ENCODE measurements around the gene SYNM.

Gene SYNM

DNA sequence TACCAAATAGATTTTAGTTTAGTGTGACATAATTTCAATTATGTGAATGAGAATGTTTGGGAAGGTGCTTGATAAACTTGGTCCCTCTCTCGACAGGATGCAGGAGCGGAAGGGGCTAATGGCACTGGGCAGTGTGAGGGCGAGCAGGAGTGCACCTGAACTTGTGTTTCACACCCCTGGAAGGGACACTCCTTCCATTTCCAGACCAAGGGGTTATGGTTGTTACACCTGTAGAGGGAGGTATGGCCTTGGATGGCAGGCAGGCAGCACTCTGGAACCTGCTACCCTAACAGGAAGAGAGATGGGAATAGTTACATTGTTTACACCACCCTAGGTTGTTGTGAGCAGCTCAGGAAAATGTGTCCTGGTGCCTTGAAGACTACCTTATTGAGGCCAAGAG lies 22.1 kb downstream of the SYNM start:
- DNase-seq, result no peak
- Histone ChIP-seq H3K4me3 (ENCODE audit: low read depth, low read length) (no peak overlapping the region), H3K27ac (no peak overlapping the region), H3K27me3 (replicated peaks) (no peaks in the 10 kb centered on the region), H3K36me3 (replicated peaks) (no peaks in the 10 kb centered on the region)
- in situ Hi-C loops (cut with HindIII; ENCODE audit: low pct_ligation_motif_present, low sequenced_read_pairs), result no loop called here
- TF ChIP-seq, protein P1, sequence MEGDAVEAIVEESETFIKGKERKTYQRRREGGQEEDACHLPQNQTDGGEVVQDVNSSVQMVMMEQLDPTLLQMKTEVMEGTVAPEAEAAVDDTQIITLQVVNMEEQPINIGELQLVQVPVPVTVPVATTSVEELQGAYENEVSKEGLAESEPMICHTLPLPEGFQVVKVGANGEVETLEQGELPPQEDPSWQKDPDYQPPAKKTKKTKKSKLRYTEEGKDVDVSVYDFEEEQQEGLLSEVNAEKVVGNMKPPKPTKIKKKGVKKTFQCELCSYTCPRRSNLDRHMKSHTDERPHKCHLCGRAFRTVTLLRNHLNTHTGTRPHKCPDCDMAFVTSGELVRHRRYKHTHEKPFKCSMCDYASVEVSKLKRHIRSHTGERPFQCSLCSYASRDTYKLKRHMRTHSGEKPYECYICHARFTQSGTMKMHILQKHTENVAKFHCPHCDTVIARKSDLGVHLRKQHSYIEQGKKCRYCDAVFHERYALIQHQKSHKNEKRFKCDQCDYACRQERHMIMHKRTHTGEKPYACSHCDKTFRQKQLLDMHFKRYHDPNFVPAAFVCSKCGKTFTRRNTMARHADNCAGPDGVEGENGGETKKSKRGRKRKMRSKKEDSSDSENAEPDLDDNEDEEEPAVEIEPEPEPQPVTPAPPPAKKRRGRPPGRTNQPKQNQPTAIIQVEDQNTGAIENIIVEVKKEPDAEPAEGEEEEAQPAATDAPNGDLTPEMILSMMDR (IDR thresholded peaks at IDR 0.05; ENCODE audit: low read depth, low read length, missing control alignments), result no peak

DNA sequence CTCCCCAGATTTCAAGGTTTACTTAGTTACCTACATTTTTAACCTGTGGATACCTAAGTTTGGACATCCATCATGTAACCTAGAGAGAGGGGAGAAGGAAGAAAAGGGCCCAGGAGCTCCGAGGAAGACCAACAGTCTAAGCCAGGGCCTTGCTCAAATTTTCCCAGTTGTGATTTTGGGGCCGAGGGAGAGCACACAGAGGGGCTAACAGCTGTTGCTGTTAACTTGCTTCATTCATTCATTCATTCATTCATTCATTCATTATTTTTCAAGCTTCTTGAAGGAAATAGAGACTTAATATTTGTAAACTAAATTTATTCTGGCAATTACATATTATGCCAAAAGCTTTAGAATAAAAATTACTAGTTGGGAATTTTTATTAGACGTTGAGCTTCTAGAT lies 22.9 kb downstream of the SYNM start:
- H3K27ac ChIP-seq, result no peak overlapping the region
- TF ChIP-seq, protein P1 (IDR thresholded peaks at IDR 0.05; ENCODE audit: low read depth, low read length, missing control alignments), result no peak
- no peaks in the 10 kb centered on the region for H3K36me3 ChIP-seq (replicated peaks)
- in situ Hi-C loops (cut with HindIII; ENCODE audit: low pct_ligation_motif_present, low sequenced_read_pairs), result no loop called here
- no peak for DNase-seq
- no peak overlapping the region for H3K4me3 ChIP-seq (ENCODE audit: low read depth, low read length)
- H3K27me3 ChIP-seq (replicated peaks), result no peaks in the 10 kb centered on the region

DNA sequence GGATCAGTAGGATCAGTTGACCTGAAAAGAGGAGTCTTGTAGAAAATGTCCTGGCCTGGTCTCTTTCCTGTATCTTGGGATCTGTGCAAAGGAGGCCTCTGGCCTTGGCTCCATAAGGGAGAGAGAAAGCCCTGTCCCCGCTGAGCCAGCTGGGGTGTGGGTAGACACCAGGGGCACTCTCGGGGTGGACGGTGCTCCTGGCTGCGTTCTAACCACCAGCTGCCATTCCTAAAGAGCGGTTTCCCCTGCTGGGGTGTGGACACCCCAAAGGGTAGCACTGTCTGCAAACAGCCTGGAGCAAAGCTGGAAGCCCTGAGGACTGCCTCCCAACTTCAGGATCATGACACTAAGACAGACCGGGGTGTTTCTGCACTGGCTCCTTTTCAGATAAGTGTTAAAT lies 23.5 kb downstream of the SYNM start:
- TF ChIP-seq, protein P1 (IDR thresholded peaks at IDR 0.05; ENCODE audit: low read depth, low read length, missing control alignments), result no peak
- no peak for DNase-seq
- Histone ChIP-seq H3K27me3 (replicated peaks) (no peaks in the 10 kb centered on the region), H3K27ac (no peak overlapping the region), H3K4me3 (ENCODE audit: low read depth, low read length) (no peak overlapping the region), H3K36me3 (replicated peaks) (no peaks in the 10 kb centered on the region)
- in situ Hi-C loops (cut with HindIII; ENCODE audit: low pct_ligation_motif_present, low sequenced_read_pairs), result no loop called here

DNA sequence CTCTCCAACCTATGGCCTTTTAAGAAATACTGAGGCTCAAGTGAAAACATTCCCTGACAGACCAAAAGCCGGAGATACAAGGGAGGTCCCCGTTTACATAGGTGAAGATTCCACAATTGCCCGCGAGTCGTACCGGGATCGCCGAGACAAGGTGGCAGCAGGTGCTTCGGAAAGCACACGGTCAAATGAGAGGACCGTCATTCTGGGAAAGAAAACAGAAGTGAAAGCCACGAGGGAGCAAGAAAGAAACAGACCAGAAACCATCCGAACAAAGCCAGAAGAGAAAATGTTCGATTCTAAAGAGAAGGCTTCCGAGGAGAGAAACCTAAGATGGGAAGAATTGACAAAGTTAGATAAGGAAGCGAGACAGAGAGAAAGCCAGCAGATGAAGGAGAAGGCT lies 24.8 kb downstream of the SYNM start:
- Histone ChIP-seq H3K27me3 (replicated peaks) (no peaks in the 10 kb centered on the region), H3K27ac (no peak overlapping the region), H3K36me3 (replicated peaks) (no peaks in the 10 kb centered on the region), H3K4me3 (ENCODE audit: low read depth, low read length) (no peak overlapping the region)
- DNase-seq, result no peak
- in situ Hi-C loops (cut with HindIII; ENCODE audit: low pct_ligation_motif_present, low sequenced_read_pairs), result no loop called here
- TF ChIP-seq, protein P1 (IDR thresholded peaks at IDR 0.05; ENCODE audit: low read depth, low read length, missing control alignments), result no peak

DNA sequence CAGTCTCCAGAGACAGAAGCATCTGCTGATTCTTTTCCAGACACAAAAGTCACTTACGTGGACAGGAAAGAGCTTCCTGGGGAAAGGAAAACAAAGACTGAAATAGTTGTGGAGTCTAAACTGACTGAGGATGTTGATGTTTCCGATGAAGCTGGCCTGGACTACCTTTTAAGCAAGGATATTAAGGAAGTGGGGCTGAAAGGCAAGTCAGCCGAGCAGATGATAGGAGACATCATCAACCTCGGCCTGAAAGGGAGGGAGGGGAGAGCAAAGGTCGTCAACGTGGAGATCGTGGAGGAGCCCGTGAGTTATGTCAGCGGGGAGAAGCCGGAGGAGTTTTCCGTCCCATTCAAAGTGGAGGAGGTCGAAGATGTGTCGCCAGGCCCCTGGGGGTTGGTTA lies 25.4 kb downstream of the SYNM start:
- no peak overlapping the region for H3K4me3 ChIP-seq (ENCODE audit: low read depth, low read length)
- TF ChIP-seq, protein P1 (IDR thresholded peaks at IDR 0.05; ENCODE audit: low read depth, low read length, missing control alignments), result no peak
- no peaks in the 10 kb centered on the region for H3K27me3 ChIP-seq (replicated peaks)
- DNase-seq, result no peak
- no peak overlapping the region for H3K27ac ChIP-seq
- H3K36me3 ChIP-seq (replicated peaks), result no peaks in the 10 kb centered on the region
- in situ Hi-C loops (cut with HindIII; ENCODE audit: low pct_ligation_motif_present, low sequenced_read_pairs), result no loop called here

DNA sequence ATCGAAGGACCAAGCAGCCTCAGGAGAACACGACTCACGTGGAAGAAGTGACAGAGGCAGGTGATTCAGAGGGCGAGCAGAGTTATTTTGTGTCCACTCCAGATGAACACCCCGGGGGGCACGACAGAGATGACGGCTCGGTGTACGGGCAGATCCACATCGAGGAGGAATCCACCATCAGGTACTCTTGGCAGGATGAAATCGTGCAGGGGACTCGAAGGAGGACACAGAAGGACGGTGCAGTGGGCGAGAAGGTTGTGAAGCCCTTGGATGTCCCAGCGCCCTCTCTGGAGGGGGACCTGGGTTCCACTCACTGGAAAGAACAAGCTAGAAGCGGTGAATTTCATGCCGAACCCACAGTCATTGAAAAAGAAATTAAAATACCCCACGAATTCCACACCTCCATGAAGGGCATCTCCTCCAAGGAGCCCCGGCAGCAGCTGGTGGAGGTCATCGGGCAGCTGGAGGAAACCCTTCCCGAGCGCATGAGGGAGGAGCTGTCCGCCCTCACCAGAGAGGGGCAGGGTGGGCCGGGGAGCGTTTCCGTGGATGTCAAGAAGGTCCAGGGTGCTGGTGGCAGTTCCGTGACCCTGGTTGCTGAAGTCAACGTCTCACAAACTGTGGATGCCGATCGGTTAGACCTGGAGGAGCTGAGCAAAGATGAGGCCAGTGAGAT lies 26.0 kb downstream of the SYNM start:
- no peak for DNase-seq
- TF ChIP-seq, protein P1 (IDR thresholded peaks at IDR 0.05; ENCODE audit: low read depth, low read length, missing control alignments), result no peak
- in situ Hi-C loops (cut with HindIII; ENCODE audit: low pct_ligation_motif_present, low sequenced_read_pairs), result no loop called here
- Histone ChIP-seq H3K36me3 (replicated peaks) (no peaks in the 10 kb centered on the region), H3K27ac (no peak overlapping the region), H3K4me3 (ENCODE audit: low read depth, low read length) (no peak overlapping the region), H3K27me3 (replicated peaks) (no peaks in the 10 kb centered on the region)
